Measurements from ENCODE around the gene HIPK4.

HIPK4 gene

GRCh38 chr19:40381321-40381720 is 8.7 kb downstream of the HIPK4 start:
- TF ChIP-seq CTCF (IDR thresholded peaks at IDR 0.05; ENCODE audit: low read depth, low read length, missing control alignments), result no peak
- DNase-seq (ENCODE audit: extremely low read depth, low read depth), result no peak
- H3K4me3 ChIP-seq (replicated peaks; ENCODE audit: low read depth, low read length), result no peak overlapping the region

GRCh38 chr19:40380199-40381037 is 9.6 kb downstream of the HIPK4 start:
- no peak for TF ChIP-seq CTCF (IDR thresholded peaks at IDR 0.05; ENCODE audit: low read depth, low read length, missing control alignments)
- H3K4me3 ChIP-seq (replicated peaks; ENCODE audit: low read depth, low read length), result no peak overlapping the region
- no peak for DNase-seq (ENCODE audit: extremely low read depth, low read depth)

DNA sequence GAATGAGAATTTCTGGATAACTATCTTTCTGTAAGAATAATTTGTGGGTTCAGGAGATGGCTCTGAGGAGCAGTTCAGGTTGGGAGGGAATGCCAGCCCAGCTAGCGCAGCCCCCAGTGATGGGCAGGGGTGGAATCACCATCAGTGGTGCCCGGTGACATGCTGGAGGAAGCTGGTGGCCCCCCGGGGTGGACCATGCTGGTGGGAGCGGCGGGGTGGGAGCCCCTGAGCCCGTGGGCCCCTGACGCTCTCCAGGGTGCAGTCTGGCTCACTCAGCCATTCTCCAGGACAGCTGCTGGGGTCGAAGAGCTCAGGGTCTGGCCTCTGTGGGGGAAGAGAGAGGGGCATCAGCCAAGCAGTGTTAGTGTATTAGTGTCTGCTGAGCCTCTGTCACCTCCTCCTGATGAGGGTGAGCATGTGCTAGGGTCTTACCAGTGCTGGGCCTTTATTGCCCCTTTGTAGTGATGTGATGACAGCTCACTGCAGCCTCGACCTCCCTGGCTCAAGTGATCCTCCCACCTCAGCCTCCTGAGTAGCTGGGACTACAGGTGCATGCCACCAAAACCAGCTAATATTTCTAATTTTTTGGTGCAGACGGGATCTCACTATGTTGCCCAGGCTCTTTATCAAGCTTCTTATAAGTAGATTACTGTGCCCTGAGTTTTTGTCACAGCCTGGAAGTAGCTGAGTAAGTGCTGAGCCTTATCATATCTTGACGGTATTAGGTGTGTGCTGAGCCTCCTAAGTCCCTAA is 10.4 kb downstream of the HIPK4 start:
- TF ChIP-seq CTCF (IDR thresholded peaks at IDR 0.05; ENCODE audit: low read depth, low read length, missing control alignments), result no peak
- H3K4me3 ChIP-seq (replicated peaks; ENCODE audit: low read depth, low read length), result no peak overlapping the region
- no peak for DNase-seq (ENCODE audit: extremely low read depth, low read depth)

- no peak for DNase-seq (ENCODE audit: extremely low read depth, low read depth)
- no peak overlapping the region for H3K4me3 ChIP-seq (replicated peaks; ENCODE audit: low read depth, low read length)
- TF ChIP-seq CTCF (IDR thresholded peaks at IDR 0.05; ENCODE audit: low read depth, low read length, missing control alignments), result no peak
These were observed 11.5 kb downstream of the HIPK4 start for GRCh38 chr19:40378509-40378908.

DNA sequence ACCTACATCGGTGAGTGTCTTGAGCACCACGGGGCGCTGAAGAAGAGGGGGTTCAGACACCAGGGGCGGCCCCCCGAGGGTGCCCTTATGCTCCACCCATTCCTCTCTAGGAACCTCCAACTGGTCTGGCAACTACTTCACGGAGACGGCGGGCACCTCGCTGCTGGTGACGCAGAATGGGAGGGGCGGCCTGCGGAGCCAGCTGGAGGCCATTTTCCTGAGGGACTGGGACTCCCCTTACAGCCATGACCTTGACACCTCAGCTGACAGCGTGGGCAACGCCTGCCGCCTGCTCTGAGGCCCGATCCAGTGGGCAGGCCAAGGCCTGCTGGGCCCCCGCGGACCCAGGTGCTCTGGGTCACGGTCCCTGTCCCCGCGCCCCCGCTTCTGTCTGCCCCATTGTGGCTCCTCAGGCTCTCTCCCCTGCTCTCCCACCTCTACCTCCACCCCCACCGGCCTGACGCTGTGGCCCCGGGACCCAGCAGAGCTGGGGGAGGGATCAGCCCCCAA is 12.1 kb downstream of the HIPK4 start:
- no peak for TF ChIP-seq CTCF (IDR thresholded peaks at IDR 0.05; ENCODE audit: low read depth, low read length, missing control alignments)
- no peak for DNase-seq (ENCODE audit: extremely low read depth, low read depth)
- no peak overlapping the region for H3K4me3 ChIP-seq (replicated peaks; ENCODE audit: low read depth, low read length)

DNA sequence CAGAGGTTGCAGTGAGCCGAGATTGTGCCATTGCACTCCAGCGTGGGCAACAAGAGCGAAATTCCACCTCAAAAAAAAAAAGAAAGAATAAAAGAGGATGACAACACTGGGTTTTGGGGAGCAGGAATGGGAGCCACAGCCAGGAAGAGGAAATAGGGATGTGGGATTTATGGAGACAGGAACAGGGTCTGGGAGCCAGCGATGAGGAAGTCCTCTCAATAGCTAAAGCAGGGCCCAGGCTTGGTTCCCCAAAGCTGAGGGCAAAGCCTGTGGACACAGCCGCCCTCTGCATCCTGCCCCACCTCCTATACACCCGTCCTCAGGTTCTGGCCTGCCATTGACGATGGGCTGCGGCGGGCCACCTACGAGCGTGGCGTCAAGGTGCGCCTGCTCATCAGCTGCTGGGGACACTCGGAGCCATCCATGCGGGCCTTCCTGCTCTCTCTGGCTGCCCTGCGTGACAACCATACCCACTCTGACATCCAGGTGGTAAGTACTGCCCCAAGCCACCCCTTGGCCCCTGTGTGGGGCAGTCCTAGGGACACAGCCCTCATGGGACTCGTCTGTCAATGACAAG is 13.6 kb downstream of the HIPK4 start:
- H3K4me3 ChIP-seq (replicated peaks; ENCODE audit: low read depth, low read length), result no peak overlapping the region
- DNase-seq (ENCODE audit: extremely low read depth, low read depth), result no peak
- no peak for TF ChIP-seq CTCF (IDR thresholded peaks at IDR 0.05; ENCODE audit: low read depth, low read length, missing control alignments)
